HepG2 (cell line): ENCODE data around the gene ENO2. TPM values are rescaled to one million over a fixed set of nuclear protein-coding genes. Genes with fewer than 3 reads are reported as not detected.
A peak's percentile ranks its signal among the peaks of the same experiment; 100 is the strongest.

Source experiments
- CREBL2 ChIP-seq: sonication (generic); formaldehyde crosslinking; IDR thresholded peaks from 2 replicates; pipeline ENCODE4 v1.8.1; 2023; ENCODE audit warnings: missing genetic modification reagents, mild to moderate bottlenecking, borderline replicate concordance
- EEA1 ChIP-seq: sonication (generic); formaldehyde crosslinking; IDR thresholded peaks from 2 replicates; pipeline ENCODE4 v1.5.1; 2020; ENCODE audit warnings: mild to moderate bottlenecking, missing genetic modification reagents, borderline replicate concordance
- GABPB1 ChIP-seq: IDR thresholded peaks from 2 replicates; pipeline ENCODE4 v1.6.1; 2016; ENCODE audit warnings: mild to moderate bottlenecking, missing genetic modification reagents, moderate library complexity, missing compliant biosample characterization
- HDAC1 ChIP-seq: sonication (generic); formaldehyde crosslinking; IDR thresholded peaks from 2 replicates; pipeline ENCODE4 v1.5.1; 2020; ENCODE audit warnings: mild to moderate bottlenecking, missing genetic modification reagents
- HNRNPUL1 ChIP-seq: fragments of 200-400 bp; formaldehyde crosslinking; IDR thresholded peaks from 2 replicates; pipeline ENCODE4 v1.6.1; 2017; ENCODE audit warnings: low read depth, mild to moderate bottlenecking, low read length, moderate library complexity
- HOXA5 ChIP-seq: sonication (generic); formaldehyde crosslinking; IDR thresholded peaks from 2 replicates; pipeline ENCODE4 v1.4.0; 2020; ENCODE audit warnings: missing genetic modification reagents
- KDM5B ChIP-seq: sonication (generic); formaldehyde crosslinking; IDR thresholded peaks from 2 replicates; pipeline ENCODE4 v1.4.0; 2020; ENCODE audit warnings: missing genetic modification reagents, mild to moderate bottlenecking, borderline replicate concordance
- MED13 ChIP-seq: sonication (generic); formaldehyde crosslinking; IDR thresholded peaks from 2 replicates; pipeline ENCODE4 v1.5.0; 2020; ENCODE audit warnings: missing genetic modification reagents
- PAWR ChIP-seq: sonication (generic); formaldehyde crosslinking; IDR thresholded peaks from 2 replicates; pipeline ENCODE4 v1.4.0; 2020; ENCODE audit warnings: missing genetic modification reagents, mild to moderate bottlenecking, borderline replicate concordance
- RARG ChIP-seq: sonication (generic); formaldehyde crosslinking; IDR thresholded peaks from 2 replicates; pipeline ENCODE4 v1.4.0; 2020; ENCODE audit warnings: low read depth, mild to moderate bottlenecking, missing genetic modification reagents
- SOX6 ChIP-seq, 2 experiments: fragments of 450-650 bp in 1 of 2; sonication (generic) in 1 of 2; formaldehyde crosslinking in 1 of 2; IDR thresholded peaks; 2 replicates each; pipeline versions ENCODE4 v1.4.0 to v1.6.1; 2017 to 2020; ENCODE audit warnings: antibody characterized with exemption in 1 of 2, mild to moderate bottlenecking in 1 of 2, missing genetic modification reagents in 1 of 2
- THYN1 ChIP-seq: sonication (generic); formaldehyde crosslinking; IDR thresholded peaks from 2 replicates; pipeline ENCODE4 v1.8.1; 2023; ENCODE audit warnings: low read depth, mild to moderate bottlenecking, moderate library complexity, missing genetic modification reagents, borderline replicate concordance
- TOE1 ChIP-seq: sonication (generic); formaldehyde crosslinking; IDR thresholded peaks from 2 replicates; pipeline ENCODE4 v1.4.0; 2020; ENCODE audit warnings: mild to moderate bottlenecking, missing genetic modification reagents
- ZFX ChIP-seq: sonication (generic); formaldehyde crosslinking; IDR thresholded peaks from 2 replicates; pipeline ENCODE4 v1.4.0; 2020; ENCODE audit warnings: mild to moderate bottlenecking, low read depth, missing genetic modification reagents, moderate library complexity
- ZNF33B ChIP-seq: sonication (generic); formaldehyde crosslinking; IDR thresholded peaks from 2 replicates; pipeline ENCODE4 v1.5.1; 2020; ENCODE audit warnings: mild to moderate bottlenecking, missing genetic modification reagents
- ZNF563 ChIP-seq: sonication (generic); formaldehyde crosslinking; IDR thresholded peaks from 2 replicates; pipeline ENCODE4 v1.8.0; 2022; ENCODE audit warnings: mild to moderate bottlenecking, moderate library complexity, missing genetic modification reagents
- ZNF644 ChIP-seq: IDR thresholded peaks from 2 replicates; pipeline ENCODE4 v1.6.1; 2016; ENCODE audit warnings: low read depth
- ZSCAN30 ChIP-seq: sonication (generic); formaldehyde crosslinking; IDR thresholded peaks from 2 replicates; pipeline ENCODE4 v1.5.0; 2020; ENCODE audit warnings: mild to moderate bottlenecking, missing genetic modification reagents
- polyA plus RNA-seq, 8 experiments: library from polyadenylated mRNA; depleted of rRNA in 3 of 8; stranded (reverse) in 7 of 8; unstranded in 1 of 8; fragments of >200 nt; fragmentation: Illumina TruSeq in 4 of 8; extraction: Trizol in 4 of 8; gene quantifications; 2 replicates each; pipeline versions ENCODE4 v1.2.1 to v1.2.3, GENCODE V29; 2011 to 2016; ENCODE audit warnings: low read depth in 4 of 8, missing spikeins in 1 of 8, mixed read lengths in 1 of 8; ENCODE audit not compliant: insufficient read depth in 1 of 8
- total RNA-seq, 5 experiments: library from RNA; depleted of rRNA; stranded (reverse); fragments of >200 nt; fragmentation: Illumina TruSeq; extraction: Trizol; gene quantifications; 2 replicates each; pipeline ENCODE4 v1.2.3, GENCODE V29; 2016; ENCODE audit warnings: low read depth in 1 of 5
- TF ChIP-seq, protein P1 (sequence below): sonication (generic); formaldehyde crosslinking; IDR thresholded peaks from 2 replicates; pipeline ENCODE4 v1.5.1; 2020; ENCODE audit warnings: missing genetic modification reagents, mild to moderate bottlenecking, borderline replicate concordance
- TF ChIP-seq, protein P2 (sequence below): sonication (generic); formaldehyde crosslinking; IDR thresholded peaks from 2 replicates; pipeline ENCODE4 v1.5.1; 2020; ENCODE audit warnings: missing genetic modification reagents, mild to moderate bottlenecking, borderline replicate concordance
- TF ChIP-seq, protein P3 (sequence below): IDR thresholded peaks from 2 replicates; pipeline ENCODE4 v1.6.1; 2016; ENCODE audit warnings: missing genetic modification reagents, missing compliant biosample characterization
- TF ChIP-seq, protein P4 (sequence below): sonication (generic); formaldehyde crosslinking; IDR thresholded peaks from 2 replicates; pipeline ENCODE4 v1.4.0; 2020; ENCODE audit warnings: missing genetic modification reagents
- TF ChIP-seq, protein P5 (sequence below): sonication (generic); formaldehyde crosslinking; IDR thresholded peaks from 2 replicates; pipeline ENCODE4 v1.8.1; 2023; ENCODE audit warnings: mild to moderate bottlenecking, inconsistent platforms, moderate library complexity, missing genetic modification reagents, borderline replicate concordance

Gene ENO2
- total and polyA plus RNA-seq, 2 of the 13 experiments (the other 11 are each of a cell fraction or from before 2014, with no cell fraction given): 19.3 to 136 TPM

GRCh38 chr12:6914246-6914946, at the start of gene ENO2 (continued):
- TF ChIP-seq, protein P1, sequence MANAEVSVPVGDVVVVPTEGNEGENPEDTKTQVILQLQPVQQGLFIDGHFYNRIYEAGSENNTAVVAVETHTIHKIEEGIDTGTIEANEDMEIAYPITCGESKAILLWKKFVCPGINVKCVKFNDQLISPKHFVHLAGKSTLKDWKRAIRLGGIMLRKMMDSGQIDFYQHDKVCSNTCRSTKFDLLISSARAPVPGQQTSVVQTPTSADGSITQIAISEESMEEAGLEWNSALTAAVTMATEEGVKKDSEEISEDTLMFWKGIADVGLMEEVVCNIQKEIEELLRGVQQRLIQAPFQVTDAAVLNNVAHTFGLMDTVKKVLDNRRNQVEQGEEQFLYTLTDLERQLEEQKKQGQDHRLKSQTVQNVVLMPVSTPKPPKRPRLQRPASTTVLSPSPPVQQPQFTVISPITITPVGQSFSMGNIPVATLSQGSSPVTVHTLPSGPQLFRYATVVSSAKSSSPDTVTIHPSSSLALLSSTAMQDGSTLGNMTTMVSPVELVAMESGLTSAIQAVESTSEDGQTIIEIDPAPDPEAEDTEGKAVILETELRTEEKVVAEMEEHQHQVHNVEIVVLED (CRISPR knock-in tag): peak; percentile 20; the same call in 1 of the 2 replicates
- TF ChIP-seq GABPB1 (CRISPR knock-in tag) (peak; percentile 48; the same call in 1 of the 2 replicates), MED13 (CRISPR knock-in tag) (no peak), ZNF563 (CRISPR knock-in tag) (peak; percentile 25; the same call in 1 of the 2 replicates), THYN1 (CRISPR knock-in tag) (0 out of 2 replicates have a peak, but pooled peaks have one; percentile 52), CREBL2 (CRISPR knock-in tag) (no peak), EEA1 (CRISPR knock-in tag) (no peak), ZNF644 (CRISPR knock-in tag) (no peak), SOX6 (IDR thresholded peaks at IDR 0.05) (no peak), SOX6 (CRISPR knock-in tag; IDR thresholded peaks at IDR 0.05) (0 out of 2 replicates have a peak, but pooled peaks have one; percentile 3), ZNF33B (no peak), KDM5B (no peak; the same call in none of the 2 replicates), ZSCAN30 (CRISPR knock-in tag) (no peak), HDAC1 (CRISPR knock-in tag) (no peak; the same call in 1 of the 2 replicates), RARG (no peak), PAWR (CRISPR knock-in tag) (no peak), HNRNPUL1 (no peak), HOXA5 (CRISPR knock-in tag) (peak; percentile 46), ZFX (CRISPR knock-in tag) (peak; percentile 61; the same call in 1 of the 2 replicates), TOE1 (no peak)
- TF ChIP-seq, protein P2, sequence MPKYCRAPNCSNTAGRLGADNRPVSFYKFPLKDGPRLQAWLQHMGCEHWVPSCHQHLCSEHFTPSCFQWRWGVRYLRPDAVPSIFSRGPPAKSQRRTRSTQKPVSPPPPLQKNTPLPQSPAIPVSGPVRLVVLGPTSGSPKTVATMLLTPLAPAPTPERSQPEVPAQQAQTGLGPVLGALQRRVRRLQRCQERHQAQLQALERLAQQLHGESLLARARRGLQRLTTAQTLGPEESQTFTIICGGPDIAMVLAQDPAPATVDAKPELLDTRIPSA (CRISPR knock-in tag): no peak
- TF ChIP-seq, protein P3, sequence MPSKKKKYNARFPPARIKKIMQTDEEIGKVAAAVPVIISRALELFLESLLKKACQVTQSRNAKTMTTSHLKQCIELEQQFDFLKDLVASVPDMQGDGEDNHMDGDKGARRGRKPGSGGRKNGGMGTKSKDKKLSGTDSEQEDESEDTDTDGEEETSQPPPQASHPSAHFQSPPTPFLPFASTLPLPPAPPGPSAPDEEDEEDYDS (CRISPR knock-in tag): no peak
- TF ChIP-seq, protein P4, sequence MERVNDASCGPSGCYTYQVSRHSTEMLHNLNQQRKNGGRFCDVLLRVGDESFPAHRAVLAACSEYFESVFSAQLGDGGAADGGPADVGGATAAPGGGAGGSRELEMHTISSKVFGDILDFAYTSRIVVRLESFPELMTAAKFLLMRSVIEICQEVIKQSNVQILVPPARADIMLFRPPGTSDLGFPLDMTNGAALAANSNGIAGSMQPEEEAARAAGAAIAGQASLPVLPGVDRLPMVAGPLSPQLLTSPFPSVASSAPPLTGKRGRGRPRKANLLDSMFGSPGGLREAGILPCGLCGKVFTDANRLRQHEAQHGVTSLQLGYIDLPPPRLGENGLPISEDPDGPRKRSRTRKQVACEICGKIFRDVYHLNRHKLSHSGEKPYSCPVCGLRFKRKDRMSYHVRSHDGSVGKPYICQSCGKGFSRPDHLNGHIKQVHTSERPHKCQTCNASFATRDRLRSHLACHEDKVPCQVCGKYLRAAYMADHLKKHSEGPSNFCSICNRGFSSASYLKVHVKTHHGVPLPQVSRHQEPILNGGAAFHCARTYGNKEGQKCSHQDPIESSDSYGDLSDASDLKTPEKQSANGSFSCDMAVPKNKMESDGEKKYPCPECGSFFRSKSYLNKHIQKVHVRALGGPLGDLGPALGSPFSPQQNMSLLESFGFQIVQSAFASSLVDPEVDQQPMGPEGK (CRISPR knock-in tag): peak; percentile 43; the same call in 1 of the 2 replicates
- TF ChIP-seq, protein P5, sequence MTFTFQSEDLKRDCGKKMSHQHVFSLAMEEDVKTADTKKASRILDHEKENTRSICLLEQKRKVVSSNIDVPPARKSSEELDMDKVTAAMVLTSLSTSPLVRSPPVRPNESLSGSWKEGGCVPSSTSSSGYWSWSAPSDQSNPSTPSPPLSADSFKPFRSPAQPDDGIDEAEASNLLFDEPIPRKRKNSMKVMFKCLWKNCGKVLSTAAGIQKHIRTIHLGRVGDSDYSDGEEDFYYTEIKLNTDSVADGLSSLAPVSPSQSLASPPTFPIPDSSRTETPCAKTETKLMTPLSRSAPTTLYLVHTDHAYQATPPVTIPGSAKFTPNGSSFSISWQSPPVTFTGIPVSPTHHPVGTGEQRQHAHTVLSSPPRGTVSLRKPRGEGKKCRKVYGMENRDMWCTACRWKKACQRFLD (CRISPR knock-in tag): 0 out of 2 replicates have a peak, but pooled peaks have one; percentile 17
